GM12878 (cell line): ENCODE measurements around the gene KIAA1217.

ENCODE experiments used
- ATF3 ChIP-seq: IDR thresholded peaks from 2 replicates; pipeline ENCODE4 v1.6.1; 2011; ENCODE audit warnings: low read depth, mild to moderate bottlenecking, low read length, moderate library complexity, borderline replicate concordance; ENCODE audit errors: extremely low read depth
- CTCF ChIP-seq, 3 experiments: IDR thresholded peaks in 2 of 3; conservative IDR thresholded peaks in 1 of 3; 2 replicates each; pipeline ENCODE4 v1.5.1; 2011; ENCODE audit warnings: low read depth in 3 of 3, low read length in 3 of 3, mild to moderate bottlenecking in 3 of 3, control low read depth in 2 of 3, moderate library complexity in 2 of 3, inconsistent platforms in 1 of 3, mixed read lengths in 1 of 3; ENCODE audit not compliant: control insufficient read depth in 2 of 3, insufficient read depth in 1 of 3; ENCODE audit errors: extremely low read depth in 1 of 3
- EGR1 ChIP-seq, 2 experiments: IDR thresholded peaks; 1 replicate in 1 of 2; 2 replicates in 1 of 2; pipeline ENCODE4 v1.6.1; 2011 to 2012; ENCODE audit warnings: low read depth in 2 of 2, low read length in 2 of 2, borderline replicate concordance in 1 of 2, mild to moderate bottlenecking in 1 of 2, moderate library complexity in 1 of 2
- EZH2 ChIP-seq: IDR thresholded peaks from 2 replicates; pipeline ENCODE4 v1.6.1; 2012; ENCODE audit warnings: low read depth, mild to moderate bottlenecking, control low read depth, inconsistent platforms, low read length, borderline replicate concordance; ENCODE audit not compliant: control insufficient read depth
- MYC ChIP-seq: IDR thresholded peaks from 2 replicates; pipeline ENCODE4 v1.6.1; 2011; ENCODE audit warnings: mild to moderate bottlenecking, low read length, moderate library complexity, inconsistent platforms; ENCODE audit not compliant: insufficient read depth, insufficient replicate concordance, insufficient read length, severe bottlenecking
- POLR2A ChIP-seq: IDR thresholded peaks from 2 replicates; pipeline ENCODE4 v1.6.1; 2011; ENCODE audit warnings: low read depth, mild to moderate bottlenecking, low read length
- POLR2AphosphoS5 ChIP-seq: IDR thresholded peaks from 2 replicates; pipeline ENCODE4 v1.6.1; 2011; ENCODE audit warnings: mild to moderate bottlenecking, low read length, inconsistent platforms
- ZNF207 ChIP-seq: fragments of 450-650 bp; IDR thresholded peaks from 2 replicates; pipeline ENCODE4 v1.6.1; 2014; ENCODE audit warnings: antibody characterized with exemption, mild to moderate bottlenecking, borderline replicate concordance

- TF ChIP-seq EZH2 (no peak), ZNF207 (no peak), CTCF (IDR thresholded peaks at IDR 0.05 in 2 of 3, conservative IDR thresholded peaks at IDR 0.05 in 1 of 3; ENCODE audit: control insufficient read depth in 2 of 3, extremely low read depth in 1 of 3, insufficient read depth in 1 of 3, low read depth in 3 of 3, low read length in 3 of 3) (no peak), ATF3 (no peak), POLR2A (no peak), MYC (no peak), POLR2AphosphoS5 (no peak), EGR1 (IDR thresholded peaks at IDR 0.05; ENCODE audit: borderline replicate concordance in 1 of 2, low read depth in 2 of 2, low read length in 2 of 2) (no peak)
These were observed 47.0 kb downstream of the KIAA1217 start for GRCh38 chr10:24255881-24256311.
